K562 (cell line): ENCODE data around the gene GLRA3. TPM values are rescaled to one million over a fixed set of nuclear protein-coding genes. Genes with fewer than 3 reads are reported as not detected.

Experiments used
- ATAC-seq: fragments of 200-7000 bp; cut with Tn5 transposase; 3 replicates; pipeline ENCODE4 v1.9.1; 2020; ENCODE audit warnings: moderate library complexity
- BruUV-seq: library from RNA; stranded (reverse); fragments of 400-500 nt; replicated peaks from 2 replicates; lab custom pipeline; 2021; lab: Mats Ljungman, UMichigan
- CTCF ChIA-PET: fragments of 300-600 bp; formaldehyde crosslinking; extraction: SDS; loops from one replicate; lab custom pipeline; 2021; ENCODE audit warnings: low intra/inter-chr PET ratio; lab: Yijun Ruan, JAX
- POLR2A ChIA-PET: fragments of 300-600, 350-650 bp; sonication (Branson Sonifier 250); formaldehyde crosslinking; extraction: SDS; loops from one replicate; lab custom pipeline; 2021; ENCODE audit warnings: antibody characterized with exemption, inconsistent platforms; lab: Yijun Ruan, JAX
- DNase-seq, 4 experiments: peaks; one replicate each; pipeline versions ENCODE4 v3.0.0 to v3.0.0-alpha.2; 2011 to 2018; ENCODE audit warnings: low spot score in 3 of 4, mixed read lengths in 3 of 4; ENCODE audit errors: extremely low read depth in 1 of 4
- FAIRE-seq: peaks from 2 replicates; lab custom pipeline; 2011; peaks lifted over from hg19 to GRCh38; lab: Jason Lieb, UNC
- H2AFZ ChIP-seq: 2 replicates; pipeline ENCODE4 v1.6.0; 2011; ENCODE audit warnings: low read depth, low read length, control low read depth, inconsistent platforms
- H3K27ac ChIP-seq: fragments of 200-600 bp; 3 replicates; pipeline ENCODE4 v1.8.0; 2011; ENCODE audit warnings: low read depth, mild to moderate bottlenecking, control low read depth, inconsistent platforms, low read length, moderate library complexity, mixed read lengths; ENCODE audit errors: extremely low read depth
- H3K27me3 ChIP-seq, 2 experiments: fragments of 300-600 bp in 1 of 2; 2 replicates in 1 of 2; 3 replicates in 1 of 2; pipeline versions ENCODE4 v1.6.0 to v1.8.0; 2011; ENCODE audit warnings: inconsistent platforms in 2 of 2, low read length in 2 of 2, mild to moderate bottlenecking in 1 of 2, mixed read lengths in 1 of 2, moderate library complexity in 1 of 2; ENCODE audit not compliant: control insufficient read depth in 2 of 2, insufficient read depth in 2 of 2
- H3K36me3 ChIP-seq: fragments of 300-600 bp; 3 replicates; pipeline ENCODE4 v1.8.0; 2011; ENCODE audit warnings: mild to moderate bottlenecking, low read length, inconsistent platforms; ENCODE audit not compliant: control insufficient read depth, insufficient read depth
- H3K4me1 ChIP-seq, 2 experiments: fragments of 200-600 bp in 1 of 2; replicated peaks in 1 of 2; 2 replicates in 1 of 2; 3 replicates in 1 of 2; pipeline versions ENCODE4 v1.5.1 to v1.8.0; 2011; ENCODE audit warnings: inconsistent platforms in 2 of 2, low read length in 2 of 2, mild to moderate bottlenecking in 1 of 2, mixed read lengths in 1 of 2, moderate library complexity in 1 of 2; ENCODE audit not compliant: control insufficient read depth in 2 of 2, insufficient read depth in 2 of 2
- H3K4me2 ChIP-seq: 2 replicates; pipeline ENCODE4 v1.6.1; 2011; ENCODE audit warnings: low read length, control low read depth, inconsistent platforms, mixed read lengths; ENCODE audit not compliant: insufficient read depth
- H3K4me3 ChIP-seq: fragments of 200-600 bp; sonication (generic), shearing (Covaris generic); 2 replicates; pipeline ENCODE4 v1.5.1; 2016; ENCODE audit warnings: control low read depth, inconsistent platforms
- H3K79me2 ChIP-seq: fragments of 200-600 bp; 3 replicates; pipeline ENCODE4 v1.8.0; 2011; ENCODE audit warnings: low read length, inconsistent platforms; ENCODE audit not compliant: control insufficient read depth, insufficient read depth
- H3K9ac ChIP-seq, 2 experiments: 2 replicates each; pipeline versions ENCODE4 v1.6.0 to v1.6.1; 2011; ENCODE audit warnings: low read depth in 2 of 2, low read length in 2 of 2, control low read depth in 1 of 2, inconsistent platforms in 1 of 2, mild to moderate bottlenecking in 1 of 2, mixed read lengths in 1 of 2; ENCODE audit not compliant: insufficient read depth in 1 of 2
- H3K9me1 ChIP-seq: one replicate; pipeline ENCODE4 v1.6.0; 2011; ENCODE audit warnings: inconsistent platforms, mild to moderate bottlenecking, low read length, moderate library complexity; ENCODE audit not compliant: control insufficient read depth, insufficient read depth
- H3K9me3 ChIP-seq: replicated peaks from 2 replicates; pipeline ENCODE4 v1.5.1; 2011; ENCODE audit warnings: low read depth, low read length, inconsistent platforms; ENCODE audit not compliant: control insufficient read depth, insufficient read depth
- H4K20me1 ChIP-seq: replicated peaks from 2 replicates; pipeline ENCODE4 v1.6.1; 2011; ENCODE audit warnings: low read length, inconsistent platforms, mixed read lengths; ENCODE audit not compliant: control insufficient read depth, insufficient read depth
- CBX3 ChIP-seq, 2 experiments: IDR thresholded peaks; 1 replicate in 1 of 2; 2 replicates in 1 of 2; pipeline ENCODE4 v1.6.1; 2012; ENCODE audit warnings: inconsistent platforms in 2 of 2, low read length in 2 of 2, borderline replicate concordance in 1 of 2, control low read depth in 1 of 2
- CEBPB ChIP-seq: fragments of 450-650 bp; IDR thresholded peaks from 2 replicates; pipeline ENCODE4 v1.6.1; 2016; ENCODE audit warnings: missing genetic modification characterization, missing compliant biosample characterization
- FOXJ3 ChIP-seq: sonication (generic); formaldehyde crosslinking; IDR thresholded peaks from 2 replicates; pipeline ENCODE4 v1.4.0; 2020; ENCODE audit warnings: mild to moderate bottlenecking, missing genetic modification reagents
- HMG20A ChIP-seq: fragments of 450-650 bp; formaldehyde crosslinking; conservative IDR thresholded peaks from 2 replicates; pipeline ENCODE4 v1.4.0; 2020; ENCODE audit warnings: mild to moderate bottlenecking, mixed read lengths
- MAFG ChIP-seq: fragments of 450-650 bp; conservative IDR thresholded peaks from 2 replicates; pipeline ENCODE4 v1.6.1; 2016; ENCODE audit warnings: missing genetic modification characterization, missing compliant biosample characterization
- NR1H2 ChIP-seq: sonication (generic); formaldehyde crosslinking; IDR thresholded peaks from 2 replicates; pipeline ENCODE4 v1.4.0; 2020; ENCODE audit warnings: mild to moderate bottlenecking, missing genetic modification reagents
- WGBS: fragments of 100-300 bp; shearing (Covaris generic); methylation state at CpG from one replicate; pipeline ENCODE4 v1.1.6; 2016; ENCODE audit warnings: low coverage, mixed read lengths; ENCODE audit not compliant: insufficient coverage; ENCODE audit errors: missing lambda C conversion rate; 5-methylcytosine and 5-hydroxymethylcytosine counted together
- in situ Hi-C: fragments of 300-500 bp; cut with MboI; formaldehyde crosslinking; loops from 4 replicates; pipeline ENCODE4 v1.15.0; 2018; ENCODE audit warnings: inconsistent platforms, mixed read lengths
- intact Hi-C: fragments of 100-400 bp; cut with micrococcal nuclease; formaldehyde crosslinking; loops from 2 replicates; pipeline ENCODE4 v1.14.2; 2022
- polyA plus RNA-seq, 8 experiments: library from polyadenylated mRNA; depleted of rRNA in 4 of 8; stranded (reverse) in 5 of 8; unstranded in 3 of 8; fragments of >200 nt; fragmentation: Nextera tagmentation in 2 of 8; fragmentation: Illumina TruSeq in 1 of 8; extraction: Ambion mirVana in 2 of 8; extraction: Trizol in 1 of 8; gene quantifications; 2 replicates each; pipeline versions ENCODE4 v1.2.1 to v1.2.3, GENCODE V29; 2011 to 2014; ENCODE audit warnings: inconsistent platforms in 1 of 8, missing spikeins in 1 of 8
- total RNA-seq, 7 experiments: library from RNA; depleted of rRNA in 6 of 7; stranded (reverse); fragments of >200 nt in 6 of 7; fragmentation: Illumina TruSeq in 2 of 7; extraction: Trizol in 2 of 7; gene quantifications; 2 replicates each; pipeline versions ENCODE4 v1.2.1 to v1.2.3, GENCODE V29; 2011 to 2021; ENCODE audit warnings: low replicate concordance in 1 of 7

Gene GLRA3
- total and polyA plus RNA-seq, 9 of the 15 experiments (the other 6 are each of a cell fraction or from before 2014, with no cell fraction given) = 0.06 to 0.14 (median 0.08) TPM; not detected in 2

DNA sequence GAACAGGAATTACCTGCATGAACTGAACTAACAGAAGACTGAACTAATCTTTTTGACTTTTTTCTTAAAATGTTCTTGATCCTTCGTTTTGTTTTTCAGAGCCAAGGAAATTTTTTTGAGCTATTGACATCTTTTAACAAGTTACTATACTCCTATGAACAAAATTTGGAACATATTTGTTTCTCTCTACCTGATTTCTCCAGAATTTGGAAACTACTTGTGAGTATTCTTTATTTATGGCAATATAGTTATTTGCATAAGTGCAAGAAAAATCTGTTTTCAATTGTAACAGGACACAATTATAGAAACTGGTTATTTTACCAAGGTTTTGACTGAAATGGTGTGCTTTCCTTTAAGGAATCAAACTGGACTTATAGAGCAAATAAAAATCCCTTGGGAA lies 217.3 kb downstream of the GLRA3 start:
- Histone ChIP-seq H3K4me3 (no peak overlapping the region), H3K36me3 (no peaks in the 10 kb centered on the region), H3K9ac (no peak overlapping the region), H4K20me1 (no peaks in the 10 kb centered on the region), H3K27me3 (no peaks in the 10 kb centered on the region), H3K79me2 (no peaks in the 10 kb centered on the region), H3K9me1 (no peaks in the 10 kb centered on the region), H3K27ac (no peak overlapping the region), H3K9me3 (no peaks in the 10 kb centered on the region), H2AFZ (no peak overlapping the region), H3K4me1 (no peaks in the 10 kb centered on the region), H3K4me2 (no peak overlapping the region)
- in situ Hi-C loops = no loop called here
- DNase-seq (no peak), ATAC-seq (no peak), FAIRE-seq (no peak)
- CTCF ChIA-PET = no interaction called here
- TF ChIP-seq FOXJ3 (CRISPR knock-in tag) (no peak), CBX3 (IDR thresholded peaks at IDR 0.05; ENCODE audit: borderline replicate concordance in 1 of 2, low read length in 2 of 2) (peak in 1 of 2 experiments; percentile 73; a peak in 2 of 3 replicates), NR1H2 (no peak), HMG20A (CRISPR knock-in tag) (no peak)
- WGBS = 5% methylated on average over 1 of the region's 1 CpG
- intact Hi-C loops = no loop called here
- BruUV-seq = no TSS peak
- POLR2A ChIA-PET = no interaction called here

DNA sequence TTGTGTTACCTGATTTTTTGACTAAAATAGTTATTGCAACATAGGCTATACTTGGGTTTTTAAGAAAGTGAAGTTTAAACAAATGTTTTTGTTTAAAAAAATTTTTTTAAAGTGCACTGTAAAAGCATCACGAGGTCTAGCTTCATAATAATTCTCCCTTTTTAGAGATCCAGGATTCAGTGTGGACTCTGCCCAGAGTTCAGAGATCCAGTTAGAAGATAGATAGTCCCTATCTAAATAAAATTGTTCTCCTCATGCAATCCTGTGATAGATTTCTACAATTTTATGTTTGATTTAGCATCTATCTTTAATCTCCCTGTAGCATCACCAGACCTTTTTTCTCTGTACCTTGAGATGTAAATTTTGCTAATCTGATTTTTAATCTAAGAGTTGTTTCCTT lies 221.3 kb downstream of the GLRA3 start:
- in situ Hi-C loops = no loop called here
- POLR2A ChIA-PET = no interaction called here
- WGBS = 56% methylated on average over 1 of the region's 1 CpG

More for the DNA sequence above, 221.3 kb downstream of the GLRA3 start:
- Histone ChIP-seq H2AFZ (peak overlapping the region; percentile 88), H3K36me3 (no peaks in the 10 kb centered on the region), H3K79me2 (no peaks in the 10 kb centered on the region), H3K4me1 (no peaks in the 10 kb centered on the region; a peak in 1 of 5 replicates)
- no peak for DNase-seq
- ATAC-seq = no peak
- BruUV-seq = no TSS peak
- TF ChIP-seq MAFG (no peak), CEBPB (tag) (peak; percentile 59; the same call in 1 of the 2 replicates)
- TF ChIP-seq, all 486 proteins: peak for 1
- no peaks in the 10 kb centered on the region for H4K20me1 ChIP-seq
- H3K27ac ChIP-seq = no peak overlapping the region
- intact Hi-C loops = no loop called here
- CTCF ChIA-PET = no interaction called here
- H3K9ac ChIP-seq = no peak overlapping the region
- no peaks in the 10 kb centered on the region for H3K9me3 ChIP-seq
- H3K9me1 ChIP-seq = no peaks in the 10 kb centered on the region
- no peak overlapping the region for H3K4me3 ChIP-seq
- no peak for FAIRE-seq
- H3K27me3 ChIP-seq = no peaks in the 10 kb centered on the region
- no peak overlapping the region for H3K4me2 ChIP-seq
